Mesendoderm (in vitro differentiated cells): ENCODE data around the gene SMPD1.

Experiments
- DNase-seq: peaks from one replicate; pipeline ENCODE4 v3.0.0; 2013
- H2AK5ac ChIP-seq: 2 replicates; pipeline ENCODE4 v1.6.1; 2013; ENCODE audit warnings: low read length, inconsistent platforms
- H2BK120ac ChIP-seq: 2 replicates; pipeline ENCODE4 v1.6.1; 2013; ENCODE audit warnings: low read depth, mild to moderate bottlenecking, low read length, moderate library complexity, mixed read lengths
- H2BK15ac ChIP-seq: replicated peaks from 2 replicates; pipeline ENCODE4 v1.6.1; 2013; ENCODE audit warnings: low read depth, mild to moderate bottlenecking, moderate library complexity
- H2BK5ac ChIP-seq: 2 replicates; pipeline ENCODE4 v1.6.1; 2013; ENCODE audit warnings: low read length, inconsistent platforms
- H3K18ac ChIP-seq: 2 replicates; pipeline ENCODE4 v1.6.1; 2013; ENCODE audit warnings: mild to moderate bottlenecking, low read length, mixed read lengths
- H3K23ac ChIP-seq: one replicate; pipeline ENCODE4 v1.6.1; 2013; ENCODE audit warnings: low read length
- H3K27ac ChIP-seq: 2 replicates; pipeline ENCODE4 v1.5.1; 2013; ENCODE audit warnings: low read depth, mild to moderate bottlenecking, inconsistent platforms, low read length, moderate library complexity
- H3K27me3 ChIP-seq: 2 replicates; pipeline ENCODE4 v1.6.1; 2013; ENCODE audit warnings: low read length, control low read depth, mild to moderate bottlenecking, inconsistent platforms; ENCODE audit not compliant: insufficient read depth, poor library complexity
- H3K36me3 ChIP-seq: 2 replicates; pipeline ENCODE4 v1.6.1; 2013; ENCODE audit warnings: low read length, inconsistent platforms; ENCODE audit not compliant: control insufficient read depth, insufficient read depth
- H3K4ac ChIP-seq: one replicate; pipeline ENCODE4 v1.6.1; 2013; ENCODE audit warnings: low read depth, mild to moderate bottlenecking, low read length, moderate library complexity
- H3K4me1 ChIP-seq: 2 replicates; pipeline ENCODE4 v1.6.1; 2013; ENCODE audit warnings: low read depth, low read length, inconsistent platforms; ENCODE audit not compliant: control insufficient read depth
- H3K4me2 ChIP-seq: 2 replicates; pipeline ENCODE4 v1.6.1; 2013; ENCODE audit warnings: low read length
- H3K4me3 ChIP-seq: 2 replicates; pipeline ENCODE4 v1.5.1; 2013; ENCODE audit warnings: mild to moderate bottlenecking, low read length
- H3K56ac ChIP-seq: one replicate; pipeline ENCODE4 v1.6.1; 2013; ENCODE audit warnings: low read length
- H3K79me1 ChIP-seq: 2 replicates; pipeline ENCODE4 v1.6.1; 2013; ENCODE audit warnings: low read length, inconsistent platforms
- H3K79me2 ChIP-seq: 2 replicates; pipeline ENCODE4 v1.6.1; 2013; ENCODE audit warnings: mild to moderate bottlenecking, low read length; ENCODE audit not compliant: control insufficient read depth, insufficient read depth
- H3K9ac ChIP-seq: 2 replicates; pipeline ENCODE4 v1.6.1; 2013; ENCODE audit warnings: low read length, inconsistent platforms
- H4K5ac ChIP-seq: one replicate; pipeline ENCODE4 v1.6.1; 2013; ENCODE audit warnings: low read length
- H4K8ac ChIP-seq: one replicate; pipeline ENCODE4 v1.6.1; 2013; ENCODE audit warnings: low read depth, mild to moderate bottlenecking, control low read depth, low read length, moderate library complexity
- WGBS: extraction: QIAGEN DNeasy Blood & Tissue Kit; methylation state at CpG from one replicate; pipeline ENCODE4 v1.1.7; 2013; ENCODE audit warnings: low lambda C conversion rate, missing lambda C conversion rate; ENCODE audit not compliant: insufficient coverage; ENCODE audit errors: extremely low coverage; 5-methylcytosine and 5-hydroxymethylcytosine counted together

SMPD1 gene

DNA sequence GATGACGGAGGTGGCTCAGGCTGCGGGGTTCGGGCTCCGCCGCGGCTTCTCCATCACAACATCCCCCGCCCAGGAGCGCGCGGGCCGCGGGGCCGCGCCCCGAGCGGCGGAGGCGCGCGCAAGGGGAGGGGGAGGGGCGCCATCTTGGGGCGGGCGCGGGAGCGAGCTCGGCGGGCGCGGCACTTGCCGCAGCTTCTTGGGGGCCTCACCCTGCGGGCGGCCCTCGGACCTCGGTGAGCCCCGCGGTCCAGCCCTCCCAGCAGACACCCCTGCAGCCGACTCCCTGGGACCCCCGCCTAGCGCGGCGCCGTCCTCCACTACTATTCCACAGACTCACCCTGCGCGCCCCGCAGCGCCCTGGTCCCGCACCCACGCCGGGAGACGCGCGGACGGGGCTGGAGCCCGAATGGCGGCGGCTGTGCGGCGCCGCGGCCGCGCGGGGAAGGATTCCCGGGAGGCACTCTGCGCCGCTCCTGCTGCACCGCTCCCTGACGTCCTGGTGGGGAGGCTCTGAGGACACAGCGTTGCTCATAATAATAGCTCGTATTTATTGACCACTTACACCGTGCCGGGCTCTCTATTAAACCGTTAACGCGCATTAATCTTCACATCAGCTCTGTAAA, 28.8 kb downstream of the SMPD1 start, which contains the start of gene APBB1:
TSS of gene APBB1 (minus strand) at position 86 of the 623 bp plus-strand sequence. CDS start 7,747 bp downstream, outside the sequence.
- H4K5ac ChIP-seq: no peak within 1 kb of the TSS
- peak within 1 kb of the TSS; percentile 71 for H3K4me3 ChIP-seq
- H3K27me3 ChIP-seq: peaks cover 4% of the 10 kb centered on the region
- peak; percentile 66 for DNase-seq
- peak within 1 kb of the TSS; percentile 8 for H2BK120ac ChIP-seq
- no peak within 1 kb of the TSS for H3K27ac ChIP-seq
- peak within 1 kb of the TSS; percentile 90 for H3K9ac ChIP-seq
- H3K36me3 ChIP-seq: no peaks in the 10 kb centered on the region
- H3K4ac ChIP-seq: no peak within 1 kb of the TSS
- peak within 1 kb of the TSS; percentile 54 for H3K18ac ChIP-seq
- no peaks in the 10 kb centered on the region for H3K79me2 ChIP-seq
- H3K4me1 ChIP-seq: peaks cover 6% of the 10 kb centered on the region
- H4K8ac ChIP-seq: peak within 1 kb of the TSS; percentile 77
- H2BK5ac ChIP-seq: no peak within 1 kb of the TSS
- no peak within 1 kb of the TSS for H2BK15ac ChIP-seq
- H3K23ac ChIP-seq: no peak within 1 kb of the TSS
- no peaks in the 10 kb centered on the region for H3K79me1 ChIP-seq
- H2AK5ac ChIP-seq: no peak within 1 kb of the TSS
- peak within 1 kb of the TSS; percentile 76 for H3K4me2 ChIP-seq
- peak within 1 kb of the TSS; percentile 97 for H3K56ac ChIP-seq
- WGBS: no CpG with 5 or more reads among the region's 75 CpGs

DNA sequence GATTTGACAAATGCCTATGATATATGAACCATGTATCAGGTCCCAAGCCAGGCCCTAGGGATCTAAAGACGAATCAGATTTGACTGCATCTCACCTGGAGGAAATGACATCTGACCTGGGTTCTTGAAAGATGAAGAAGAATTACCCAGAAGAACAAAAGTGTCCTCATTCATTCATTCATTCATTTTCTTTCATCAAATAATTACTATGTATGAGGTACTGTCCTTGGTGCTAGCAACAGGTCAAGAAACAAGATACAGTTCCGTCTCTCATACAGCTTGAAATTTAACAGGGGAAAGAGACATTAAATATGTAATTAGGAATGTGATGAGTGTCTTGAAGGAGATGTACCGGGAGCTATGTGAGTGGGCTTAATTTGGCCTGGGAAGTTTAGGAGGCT, 30.4 kb downstream of the SMPD1 start:
- no peak overlapping the region for H4K5ac ChIP-seq
- H3K18ac ChIP-seq: no peak overlapping the region
- H3K4me2 ChIP-seq: no peak overlapping the region
- no peak overlapping the region for H2BK120ac ChIP-seq
- H2AK5ac ChIP-seq: no peak overlapping the region
- H3K27me3 ChIP-seq: peaks cover 4% of the 10 kb centered on the region
- no peaks in the 10 kb centered on the region for H3K36me3 ChIP-seq
- peaks cover 6% of the 10 kb centered on the region for H3K4me1 ChIP-seq
- no peaks in the 10 kb centered on the region for H3K79me1 ChIP-seq
- H2BK15ac ChIP-seq: no peak overlapping the region
- DNase-seq: no peak
- no peak overlapping the region for H3K9ac ChIP-seq
- no peak overlapping the region for H3K27ac ChIP-seq
- WGBS: 100% methylated on average over 1 of the region's 3 CpGs
- no peaks in the 10 kb centered on the region for H3K79me2 ChIP-seq
- no peak overlapping the region for H2BK5ac ChIP-seq
- no peak overlapping the region for H3K23ac ChIP-seq
- no peak overlapping the region for H3K56ac ChIP-seq
- no peak overlapping the region for H3K4ac ChIP-seq
- no peak overlapping the region for H4K8ac ChIP-seq
- no peak overlapping the region for H3K4me3 ChIP-seq

DNA sequence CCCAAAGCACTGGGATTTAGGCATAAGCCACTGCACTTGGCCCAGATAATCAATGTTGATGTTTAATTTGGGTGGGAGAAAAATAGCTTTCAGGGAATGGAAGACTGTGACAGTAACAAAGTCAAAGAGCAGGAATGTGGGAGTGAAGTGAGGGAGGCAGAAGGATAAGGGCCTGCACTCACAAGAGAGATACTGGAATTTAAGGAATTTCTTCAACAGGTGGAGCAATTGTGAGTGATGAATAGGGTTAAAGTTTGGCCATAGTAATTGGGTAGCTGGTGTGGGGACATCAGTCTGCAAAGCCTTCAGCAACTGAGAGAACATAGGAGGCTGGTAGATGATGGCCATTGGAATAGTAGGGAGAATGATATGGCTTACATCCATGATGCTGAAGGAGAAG, 37.2 kb downstream of the SMPD1 start:
- DNase-seq: peak; percentile 49
- no peak overlapping the region for H3K27ac ChIP-seq
- no peak overlapping the region for H3K4me3 ChIP-seq
- no peak overlapping the region for H4K5ac ChIP-seq
- no peaks in the 10 kb centered on the region for H3K36me3 ChIP-seq
- H3K56ac ChIP-seq: no peak overlapping the region
- no peak overlapping the region for H3K4ac ChIP-seq
- no peak overlapping the region for H3K9ac ChIP-seq
- H4K8ac ChIP-seq: no peak overlapping the region
- H2BK15ac ChIP-seq: no peak overlapping the region
- no peak overlapping the region for H2BK120ac ChIP-seq
- H2BK5ac ChIP-seq: no peak overlapping the region
- no peaks in the 10 kb centered on the region for H3K79me1 ChIP-seq
- H3K18ac ChIP-seq: no peak overlapping the region
- H3K4me2 ChIP-seq: no peak overlapping the region
- no peaks in the 10 kb centered on the region for H3K27me3 ChIP-seq
- H3K4me1 ChIP-seq: no peaks in the 10 kb centered on the region
- no peak overlapping the region for H2AK5ac ChIP-seq
- no peak overlapping the region for H3K23ac ChIP-seq
- H3K79me2 ChIP-seq: no peaks in the 10 kb centered on the region

DNA sequence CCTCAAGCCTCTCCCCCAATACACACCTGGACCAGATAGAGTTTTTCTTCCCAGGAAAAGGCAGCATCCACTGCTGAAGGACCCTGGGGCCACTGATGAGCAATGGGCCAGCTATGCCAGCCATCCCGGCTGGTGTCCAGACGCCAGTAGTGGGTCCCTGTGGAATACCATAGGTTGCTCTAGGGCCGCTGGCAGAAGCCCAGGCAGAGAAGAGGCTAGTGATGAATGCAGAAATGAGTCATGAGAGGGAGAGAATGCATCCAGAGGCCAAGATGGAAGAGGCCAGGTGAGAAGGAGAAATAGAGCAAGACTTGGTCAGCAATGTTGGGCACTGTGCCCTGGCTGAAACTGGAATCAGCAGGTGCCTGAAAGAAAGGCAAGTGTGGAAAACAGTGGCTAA, 41.6 kb downstream of the SMPD1 start:
- Histone ChIP-seq H3K4me3 (no peak overlapping the region), H3K23ac (no peak overlapping the region), H2BK15ac (no peak overlapping the region), H3K27me3 (no peaks in the 10 kb centered on the region), H3K18ac (no peak overlapping the region), H2BK5ac (no peak overlapping the region), H4K8ac (no peak overlapping the region), H3K27ac (no peak overlapping the region), H3K4me1 (no peaks in the 10 kb centered on the region), H4K5ac (no peak overlapping the region), H3K79me2 (no peaks in the 10 kb centered on the region), H3K36me3 (no peaks in the 10 kb centered on the region), H3K4me2 (no peak overlapping the region), H3K79me1 (no peaks in the 10 kb centered on the region), H2BK120ac (no peak overlapping the region), H3K4ac (no peak overlapping the region), H2AK5ac (no peak overlapping the region), H3K9ac (no peak overlapping the region), H3K56ac (no peak overlapping the region)
- DNase-seq: peak; percentile 40
- WGBS: no CpG with 5 or more reads among the region's 3 CpGs

DNA sequence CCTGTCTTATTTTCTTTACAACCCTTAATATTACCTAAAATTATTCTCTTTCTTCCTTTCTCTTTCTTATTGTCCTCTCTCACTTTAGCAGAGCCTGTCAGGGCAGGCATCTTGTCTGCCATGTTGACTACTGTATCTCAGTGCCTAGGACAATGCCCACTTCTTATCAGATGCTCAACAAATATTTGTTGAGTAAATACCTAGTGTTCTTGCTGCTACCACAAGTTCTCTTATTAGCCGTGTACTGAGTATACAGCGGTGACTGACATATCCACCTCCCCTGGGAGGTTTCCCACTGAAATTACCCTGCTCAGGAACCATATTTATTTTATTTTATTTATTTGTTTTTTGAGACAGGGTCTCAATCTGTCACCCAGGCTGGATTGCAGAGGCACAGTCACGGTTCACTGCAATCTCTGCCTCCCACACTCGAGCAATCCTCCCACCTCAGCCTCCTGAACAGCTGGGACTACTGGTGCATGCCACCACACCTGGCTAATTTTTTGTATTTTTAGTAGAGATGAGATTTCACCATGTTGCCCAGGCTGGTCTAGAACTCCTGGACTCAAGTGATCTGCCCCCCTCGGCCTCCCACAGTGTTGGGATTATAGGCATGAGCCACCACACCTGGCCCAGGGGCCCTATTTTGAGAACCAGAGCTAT, 43.9 kb downstream of the SMPD1 start:
- Histone ChIP-seq H4K8ac (no peak overlapping the region), H4K5ac (no peak overlapping the region), H2BK120ac (no peak overlapping the region), H3K4me3 (no peak overlapping the region), H3K9ac (no peak overlapping the region), H3K36me3 (no peaks in the 10 kb centered on the region), H2BK15ac (no peak overlapping the region), H3K56ac (no peak overlapping the region), H3K23ac (no peak overlapping the region), H3K27ac (no peak overlapping the region), H3K4ac (no peak overlapping the region), H3K4me2 (no peak overlapping the region), H3K79me2 (no peaks in the 10 kb centered on the region), H2AK5ac (no peak overlapping the region), H3K4me1 (no peaks in the 10 kb centered on the region), H3K79me1 (no peaks in the 10 kb centered on the region), H2BK5ac (no peak overlapping the region), H3K18ac (no peak overlapping the region), H3K27me3 (no peaks in the 10 kb centered on the region)
- WGBS: no CpG with 5 or more reads among the region's 5 CpGs
- no peak for DNase-seq

DNA sequence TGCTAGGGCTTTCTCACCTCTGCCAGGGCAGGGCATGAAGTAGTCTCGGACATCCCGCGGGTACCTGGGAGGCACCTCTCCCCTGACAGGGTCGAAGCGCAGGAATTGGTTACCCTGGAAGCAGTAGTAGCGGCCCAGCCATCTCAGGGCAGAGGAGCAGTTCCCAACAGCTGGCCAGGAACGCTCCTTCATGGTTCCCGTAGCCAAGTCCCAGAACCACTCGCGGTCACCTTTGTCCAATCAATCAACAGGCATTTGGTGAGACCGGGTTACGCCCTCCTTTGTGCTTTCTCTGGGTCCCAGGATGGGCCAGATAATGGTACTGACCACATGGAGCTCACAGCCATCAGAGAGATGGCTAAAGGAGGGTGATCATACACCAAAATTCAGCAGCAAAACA, 47.1 kb downstream of the SMPD1 start:
- WGBS: no CpG with 5 or more reads among the region's 12 CpGs

More for the DNA sequence above, 47.1 kb downstream of the SMPD1 start:
- Histone ChIP-seq H3K36me3 (no peaks in the 10 kb centered on the region), H3K4me3 (no peak overlapping the region), H2BK120ac (no peak overlapping the region), H3K9ac (no peak overlapping the region), H2AK5ac (no peak overlapping the region), H3K4me1 (peaks cover 5% of the 10 kb centered on the region), H3K27me3 (no peaks in the 10 kb centered on the region), H3K23ac (no peak overlapping the region), H3K4me2 (no peak overlapping the region), H3K18ac (no peak overlapping the region), H4K5ac (no peak overlapping the region), H2BK15ac (no peak overlapping the region), H3K79me1 (no peaks in the 10 kb centered on the region), H3K4ac (no peak overlapping the region), H3K27ac (no peak overlapping the region), H3K79me2 (no peaks in the 10 kb centered on the region), H3K56ac (no peak overlapping the region), H4K8ac (no peak overlapping the region), H2BK5ac (no peak overlapping the region)
- no peak for DNase-seq
